ENCODE measurements around the gene BRF1.

- TF ChIP-seq CTCF (IDR thresholded peaks at IDR 0.05) (no peak), POLR2A (IDR thresholded peaks at IDR 0.05) (no peak)
These were observed 88.1 kb downstream of the BRF1 start for GRCh38 chr14:105212541-105213300.

All from thyroid gland (tissue), 4 donors.